H1 (cell line): ENCODE results near the gene SEMA3B. TPM values are rescaled to one million over a fixed set of nuclear protein-coding genes. Genes with fewer than 3 reads are reported as not detected.

ENCODE experiments used
- ASH2L ChIP-seq: fragments of 200-600, 300-600 bp; sonication (generic); IDR thresholded peaks from one replicate; pipeline ENCODE4 v1.7.1; 2017; ENCODE audit warnings: low read length
- CBX5 ChIP-seq: fragments of 300-800, 300-1000 bp; sonication (generic); IDR thresholded peaks from 2 replicates; pipeline ENCODE4 v1.7.1; 2016; ENCODE audit warnings: antibody characterized with exemption, low read length, low read depth
- CREB1 ChIP-seq: IDR thresholded peaks from 2 replicates; pipeline ENCODE4 v1.6.1; 2012; ENCODE audit warnings: inconsistent platforms
- EP300 ChIP-seq, 2 experiments: IDR thresholded peaks; 1 replicate in 1 of 2; 2 replicates in 1 of 2; pipeline ENCODE4 v1.6.1; 2011 to 2012; ENCODE audit warnings: low read depth in 2 of 2, low read length in 2 of 2, mild to moderate bottlenecking in 2 of 2, borderline replicate concordance in 1 of 2, inconsistent platforms in 1 of 2, moderate library complexity in 1 of 2
- FOSL1 ChIP-seq: IDR thresholded peaks from 2 replicates; pipeline ENCODE4 v1.6.1; 2011; ENCODE audit warnings: mild to moderate bottlenecking, low read depth, low read length, moderate library complexity; ENCODE audit not compliant: insufficient read depth
- JUN ChIP-seq: IDR thresholded peaks from 2 replicates; pipeline ENCODE4 v1.6.1; 2011; ENCODE audit warnings: low read depth, mild to moderate bottlenecking, improper control_type of control experiment, low read length
- JUND ChIP-seq: IDR thresholded peaks from 2 replicates; pipeline ENCODE4 v1.6.1; 2011; ENCODE audit warnings: mild to moderate bottlenecking, improper control_type of control experiment, low read length
- MAX ChIP-seq: IDR thresholded peaks from 2 replicates; pipeline ENCODE4 v1.6.1; 2012; ENCODE audit warnings: inconsistent platforms
- POU5F1 ChIP-seq: IDR thresholded peaks from 2 replicates; pipeline ENCODE4 v1.6.1; 2011; ENCODE audit warnings: low read depth, mild to moderate bottlenecking, low read length, moderate library complexity
- RAD21 ChIP-seq, 2 experiments: IDR thresholded peaks in 1 of 2; conservative IDR thresholded peaks in 1 of 2; 2 replicates each; pipeline ENCODE4 v1.6.1; 2011; ENCODE audit warnings: low read depth in 2 of 2, low read length in 2 of 2, improper control_type of control experiment in 1 of 2, inconsistent platforms in 1 of 2, mild to moderate bottlenecking in 1 of 2, moderate library complexity in 1 of 2
- RFX5 ChIP-seq: IDR thresholded peaks from 2 replicates; pipeline ENCODE4 v1.6.1; 2011; ENCODE audit warnings: low read depth, low read length, improper control_type of control experiment, borderline replicate concordance
- RNF2 ChIP-seq: fragments of 200-900, 300-1000 bp; sonication (generic); IDR thresholded peaks from 2 replicates; pipeline ENCODE4 v1.7.1; 2016; ENCODE audit warnings: borderline replicate concordance, low read depth, mild to moderate bottlenecking, antibody characterized with exemption, low read length; ENCODE audit not compliant: poor library complexity, severe bottlenecking; ENCODE audit errors: missing control alignments
- RXRA ChIP-seq: IDR thresholded peaks from 2 replicates; pipeline ENCODE4 v1.6.1; 2011; ENCODE audit warnings: low read depth, mild to moderate bottlenecking, low read length, moderate library complexity; ENCODE audit not compliant: insufficient read depth
- SIN3A ChIP-seq, 2 experiments: IDR thresholded peaks in 1 of 2; conservative IDR thresholded peaks in 1 of 2; 2 replicates each; pipeline ENCODE4 v1.6.1; 2011 to 2012; ENCODE audit warnings: low read length in 2 of 2, improper control_type of control experiment in 1 of 2, low read depth in 1 of 2, mild to moderate bottlenecking in 1 of 2
- SIX5 ChIP-seq: IDR thresholded peaks from 2 replicates; pipeline ENCODE4 v1.6.1; 2011; ENCODE audit warnings: mild to moderate bottlenecking, low read depth, low read length
- SRF ChIP-seq: IDR thresholded peaks from 2 replicates; pipeline ENCODE4 v1.6.1; 2011; ENCODE audit warnings: mild to moderate bottlenecking, low read depth, low read length, moderate library complexity
- TAF1 ChIP-seq: IDR thresholded peaks from 2 replicates; pipeline ENCODE4 v1.6.1; 2011; ENCODE audit warnings: mild to moderate bottlenecking, low read depth, low read length
- TAF7 ChIP-seq: optimal IDR thresholded peaks from 2 replicates; pipeline ENCODE3; 2011; ENCODE audit warnings: low read depth, mild to moderate bottlenecking, inconsistent platforms, low read length, moderate library complexity, borderline replicate concordance
- TEAD4 ChIP-seq: IDR thresholded peaks from 2 replicates; pipeline ENCODE4 v1.6.1; 2012; ENCODE audit warnings: low read depth, low read length, inconsistent platforms, mixed read lengths
- USF2 ChIP-seq: IDR thresholded peaks from 2 replicates; pipeline ENCODE4 v1.6.1; 2011; ENCODE audit warnings: low read length, improper control_type of control experiment
- YY1 ChIP-seq: IDR thresholded peaks from 2 replicates; pipeline ENCODE4 v1.6.1; 2011; ENCODE audit warnings: low read depth, mild to moderate bottlenecking, low read length
- ZNF274 ChIP-seq: IDR thresholded peaks from 2 replicates; pipeline ENCODE4 v1.7.0; 2012; ENCODE audit warnings: low read length, borderline replicate concordance; ENCODE audit errors: extremely low read depth
- polyA plus RNA-seq, 7 experiments: library from polyadenylated mRNA; depleted of rRNA in 3 of 7; stranded (reverse) in 5 of 7; unstranded in 2 of 7; fragments of >200 nt in 5 of 7; fragments of 200-250 nt in 2 of 7; gene quantifications; 1 replicate in 5 of 7; 2 replicates in 1 of 7; 4 replicates in 1 of 7; pipeline versions ENCODE4 v1.2.1 to v1.2.3, GENCODE V29; 2011 to 2013; ENCODE audit warnings: missing spikeins in 2 of 7, mixed read lengths in 2 of 7
- total RNA-seq: library from RNA; stranded (reverse); fragmentation: NEBNext Ultra II Directional; extraction: Animal tissue kit (Norgen Biotek cat#: 25700); gene quantifications from 2 replicates; pipeline ENCODE4 v1.2.1, GENCODE V29; 2021

The SEMA3B gene
- total and polyA plus RNA-seq, 2 of the 8 experiments (the other 6 are each of a cell fraction or from before 2014, with no cell fraction given), result 3.0 to 4.7 TPM

- TF ChIP-seq RAD21 (IDR thresholded peaks at IDR 0.05 in 1 of 2, conservative IDR thresholded peaks at IDR 0.05 in 1 of 2; ENCODE audit: low read depth in 2 of 2, low read length in 2 of 2), result peak; percentile 99
- no peak for TF ChIP-seq ZNF274
- TF ChIP-seq RFX5, result no peak
- 0 out of 4 replicates have a peak, but pooled peaks of 1 of the 2 experiments have one; percentile 57 for TF ChIP-seq SIN3A (conservative IDR thresholded peaks at IDR 0.05 in 1 of 2, IDR thresholded peaks at IDR 0.05 in 1 of 2; ENCODE audit: low read depth in 1 of 2, low read length in 2 of 2)
- no peak for TF ChIP-seq CBX5
- no peak for TF ChIP-seq RXRA
- TF ChIP-seq TAF1, result no peak
- TF ChIP-seq CREB1, result peak; percentile 36; the same call in 1 of the 2 replicates
- TF ChIP-seq YY1, result 0 out of 2 replicates have a peak, but pooled peaks have one; percentile 45
- TF ChIP-seq POU5F1, result no peak
- TF ChIP-seq TAF7, result no peak
- no peak for TF ChIP-seq RNF2
- no peak for TF ChIP-seq USF2
- no peak for TF ChIP-seq SRF
- no peak for TF ChIP-seq ASH2L
- peak; percentile 46; the same call in 1 of the 2 replicates for TF ChIP-seq JUND
- TF ChIP-seq SIX5, result no peak
- no peak for TF ChIP-seq TEAD4
- no peak for TF ChIP-seq FOSL1
- 0 out of 2 replicates have a peak, but pooled peaks have one; percentile 8 for TF ChIP-seq JUN
- TF ChIP-seq MAX, result peak; percentile 59
- TF ChIP-seq EP300 (IDR thresholded peaks at IDR 0.05; ENCODE audit: borderline replicate concordance in 1 of 2, low read depth in 2 of 2, low read length in 2 of 2), result no peak
Measured at GRCh38 chr3:50272911-50273688, 4.2 kb downstream of the SEMA3B start (continued).
